NT2/D1 (cell line): ENCODE data around the gene SRF.

ENCODE experiments used
- SUZ12 ChIP-seq: IDR thresholded peaks from 2 replicates; pipeline ENCODE4 v1.6.1; 2011; ENCODE audit not compliant: insufficient read length, insufficient read depth; ENCODE audit errors: extremely low read depth
- YY1 ChIP-seq: IDR thresholded peaks from 2 replicates; pipeline ENCODE4 v1.6.1; 2011; ENCODE audit not compliant: insufficient read length, insufficient read depth
- ZNF274 ChIP-seq: IDR thresholded peaks from 2 replicates; pipeline ENCODE4 v1.6.1; 2011; ENCODE audit warnings: mild to moderate bottlenecking, low read depth, low read length

DNA sequence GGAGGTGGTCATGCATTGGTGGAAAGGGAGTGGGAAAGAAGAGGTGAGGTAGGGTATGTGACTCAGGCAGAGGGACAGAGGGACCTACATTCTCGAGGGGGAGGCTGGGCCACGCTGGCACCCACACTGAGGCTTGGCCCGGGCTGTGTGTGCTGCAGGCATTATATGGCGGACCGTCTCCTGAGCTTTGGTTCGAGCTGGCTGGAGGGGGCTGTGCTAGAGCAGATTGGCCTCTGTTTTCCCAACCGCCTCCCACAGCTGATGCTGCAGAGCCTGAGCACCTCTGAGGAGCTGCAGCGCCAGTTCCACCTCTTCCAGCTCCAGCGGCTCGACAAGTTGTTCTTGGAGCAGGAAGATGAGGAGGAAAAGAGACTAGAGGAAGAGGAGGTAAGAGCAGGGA lies 34.8 kb downstream of the SRF start:
- TF ChIP-seq ZNF274 (no peak), SUZ12 (no peak), YY1 (no peak)
